ENCODE measurements around the gene PTPRE.

- no peak for TF ChIP-seq TSHZ2 (CRISPR knock-in tag; IDR thresholded peaks at IDR 0.05)
- TF ChIP-seq ZFP3 (CRISPR knock-in tag; IDR thresholded peaks at IDR 0.05), result no peak
- no peak for TF ChIP-seq POU6F1 (CRISPR knock-in tag; IDR thresholded peaks at IDR 0.05; ENCODE audit: borderline replicate concordance, low read depth)
- TF ChIP-seq ARNTL (CRISPR knock-in tag; IDR thresholded peaks at IDR 0.05; ENCODE audit: borderline replicate concordance, low read depth), result no peak
Observed at GRCh38 chr10:128043259-128044045, 136.5 kb downstream of the PTPRE start.

Data from SK-N-SH treated with all-trans-retinoic acid at 6 μM for 48 hours (cell line).